GM18909 (cell line): ENCODE data around the gene PEX26.
"Not testable (repeated sequence)": the region's sequence is repeated elsewhere in the genome, so short reads cannot be mapped to it uniquely, and the experiment has no call there.

Source experiments
- ATAC-seq: cut with Tn5 transposase; IDR thresholded peaks from one replicate; pipeline ENCODE4 v1.9.1; 2021; ENCODE audit warnings: mild to moderate bottlenecking; ENCODE audit not compliant: unreplicated experiment, poor library complexity

The PEX26 gene

DNA sequence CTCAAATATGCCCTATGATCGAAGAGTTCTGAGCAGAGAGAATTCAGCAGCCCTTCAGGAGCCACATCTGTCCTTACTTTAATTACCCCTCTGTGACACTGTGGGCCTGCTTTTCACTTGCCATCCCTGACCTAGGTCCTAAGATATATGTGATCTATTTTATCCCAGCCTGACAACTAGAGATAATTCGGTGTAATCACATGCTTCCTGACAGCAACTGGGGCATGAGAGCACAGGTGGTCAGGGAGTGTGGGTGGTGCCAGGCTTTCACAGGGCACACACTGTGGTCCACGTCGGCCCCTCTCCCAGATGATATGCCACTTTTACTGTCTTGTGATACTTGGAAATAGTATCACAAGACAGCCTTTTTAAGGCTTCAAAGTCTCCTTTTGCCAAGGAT, 36.7 kb downstream of the PEX26 start:
- ATAC-seq: no peak

DNA sequence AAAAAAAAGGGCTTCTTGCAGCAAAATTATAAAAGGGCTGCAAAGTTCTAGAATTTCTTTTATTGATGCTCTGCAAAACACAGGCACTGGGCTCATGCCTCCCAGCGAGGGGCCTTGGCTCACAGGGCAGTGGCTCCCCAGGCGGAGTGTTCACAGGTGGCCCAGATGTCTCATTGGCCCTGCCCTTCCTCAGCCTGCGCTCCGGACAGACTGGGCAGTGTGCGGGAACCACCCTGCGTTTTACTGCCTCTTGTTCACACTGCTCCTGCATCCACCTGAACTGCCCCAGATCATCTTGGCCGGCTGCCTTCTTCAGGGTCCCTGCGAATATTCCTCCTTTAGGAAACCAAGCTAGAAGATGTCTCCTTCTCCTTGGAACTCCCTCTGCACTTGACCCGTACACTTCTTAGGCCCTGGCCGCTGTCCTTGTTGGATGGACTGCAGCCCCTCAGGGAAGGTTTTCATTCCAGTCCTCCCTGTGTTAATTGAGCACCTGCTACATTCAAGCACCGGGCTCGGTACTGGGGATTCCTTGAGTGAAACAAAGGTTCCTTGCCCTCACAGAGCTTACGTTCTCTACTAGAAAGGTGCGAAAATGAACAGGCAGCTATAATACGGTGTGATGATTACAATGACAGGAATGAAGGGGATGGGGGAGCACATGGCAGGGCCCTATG, 37.3 kb downstream of the PEX26 start:
- ATAC-seq: no peak

DNA sequence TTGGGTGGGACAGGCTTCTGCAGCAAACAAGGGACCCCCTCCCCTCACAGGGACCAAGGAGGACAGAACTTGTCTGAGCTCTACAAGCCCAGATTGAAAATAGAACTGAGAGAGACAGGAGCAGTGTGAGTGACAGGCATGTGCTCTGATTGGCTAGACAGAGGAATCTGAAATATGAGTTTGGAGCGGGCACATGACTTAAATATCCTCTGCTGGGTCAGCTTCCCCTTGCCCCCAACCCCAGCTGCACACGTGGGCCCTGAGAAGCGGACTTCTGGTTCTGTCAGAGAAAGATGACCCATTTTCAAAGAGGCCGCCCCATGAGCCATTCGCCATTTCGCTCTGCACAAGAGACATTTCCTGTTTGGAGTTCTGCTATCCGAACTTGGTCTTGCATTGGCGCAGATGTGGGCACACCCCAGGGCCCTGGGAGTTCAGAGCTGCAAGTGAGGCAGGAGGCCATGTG, 38.1 kb downstream of the PEX26 start:
- no peak for ATAC-seq

DNA sequence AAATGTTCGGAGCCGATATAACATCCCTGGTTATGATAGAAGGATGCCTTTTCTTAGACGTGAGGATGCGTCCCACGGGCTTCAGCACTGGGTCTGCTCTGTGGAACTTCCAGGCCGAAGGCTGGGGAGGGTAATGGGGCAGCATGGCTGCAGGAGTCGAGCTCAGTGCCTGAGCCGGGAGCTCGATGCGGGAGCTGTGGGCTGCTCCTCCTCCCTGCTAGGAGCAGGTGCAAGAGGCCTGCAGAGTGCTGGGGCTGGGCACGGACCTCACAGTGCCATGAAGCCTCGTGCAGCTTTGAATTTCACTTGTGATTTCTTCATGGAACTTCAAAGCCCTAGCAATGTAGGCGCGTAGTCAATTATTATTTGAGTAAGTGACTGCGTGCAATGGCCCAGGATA, 38.8 kb downstream of the PEX26 start:
- ATAC-seq: no peak

DNA sequence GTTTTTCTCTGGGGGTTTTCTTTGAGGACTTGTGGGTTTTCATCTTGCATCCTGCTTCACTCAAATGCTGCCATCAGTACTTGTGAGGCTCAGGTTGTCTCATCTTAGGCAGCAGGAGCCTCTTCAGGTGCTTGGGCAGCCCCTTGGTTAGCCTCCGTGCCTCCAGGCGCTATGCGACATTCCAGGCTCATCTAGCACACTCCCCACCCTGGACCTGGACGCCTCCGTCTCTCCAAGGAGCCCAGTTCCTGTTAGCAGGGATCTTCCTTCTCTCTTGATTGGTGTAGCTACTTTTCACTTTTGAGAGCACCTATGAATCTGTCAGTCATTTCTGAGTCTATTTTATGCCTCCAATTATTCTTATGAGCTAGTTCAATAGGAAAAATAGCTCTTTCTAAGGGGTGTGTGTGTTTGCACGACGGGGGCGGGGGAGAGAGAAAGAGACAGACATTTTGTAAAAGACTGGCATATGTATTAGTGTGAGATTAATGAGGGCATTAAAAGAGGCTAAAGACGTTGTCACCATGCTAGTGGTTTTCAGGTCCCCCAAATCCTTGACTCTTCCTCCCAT, 40.6 kb downstream of the PEX26 start:
- ATAC-seq: no peak

DNA sequence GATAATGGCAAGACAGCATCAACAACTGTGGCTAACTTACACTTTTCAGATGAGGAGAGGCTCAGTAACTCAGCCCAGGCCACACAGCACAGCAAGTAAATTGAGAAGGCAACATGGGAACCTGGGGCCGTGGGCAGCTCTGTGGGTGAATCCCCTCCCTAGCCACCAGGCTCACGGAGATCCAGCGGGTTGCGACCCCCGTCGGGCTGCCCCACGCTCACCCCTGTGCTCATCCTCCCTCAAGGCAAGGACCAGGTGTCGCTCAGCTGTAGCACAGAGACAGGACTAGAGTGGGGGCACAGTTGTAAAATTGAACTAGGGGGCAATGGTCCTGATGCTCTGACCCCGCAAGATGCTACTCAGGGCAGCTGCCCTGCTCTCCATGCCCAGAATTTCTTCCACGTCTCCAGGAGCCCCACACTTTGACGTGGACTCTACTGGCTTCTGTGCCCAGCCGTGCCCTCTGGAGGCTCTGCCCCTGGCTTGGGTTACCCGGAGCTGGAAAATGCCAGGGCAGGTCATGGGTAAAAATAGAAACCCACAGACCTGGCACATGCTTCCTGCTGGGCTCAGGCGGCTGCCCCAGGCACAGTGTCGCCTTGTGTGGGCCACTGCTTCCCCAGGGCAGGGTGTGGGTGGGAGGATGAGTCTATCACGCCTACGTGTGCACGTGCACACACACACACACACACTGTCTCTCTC, 41.8 kb downstream of the PEX26 start:
- no peak for ATAC-seq

DNA sequence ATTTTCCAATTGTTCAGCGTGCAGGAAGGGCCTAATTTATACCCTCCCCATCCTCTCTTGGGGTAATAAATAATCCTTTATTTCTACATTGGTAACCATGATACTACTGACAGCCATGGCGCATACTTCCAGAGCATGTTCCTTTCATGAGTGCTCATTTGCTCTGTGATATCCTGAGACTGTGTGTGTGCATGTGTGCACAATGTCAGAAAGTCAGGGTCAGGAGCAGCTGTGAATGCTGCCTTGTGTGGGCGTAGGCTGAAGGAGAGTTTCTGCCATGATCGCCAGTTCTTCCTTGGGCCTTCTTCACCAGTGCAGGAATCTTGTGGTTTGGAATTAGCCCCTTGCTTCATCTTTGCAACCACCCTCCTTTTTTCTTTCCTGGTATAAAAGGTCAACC, 43.1 kb downstream of the PEX26 start:
- ATAC-seq: no peak

DNA sequence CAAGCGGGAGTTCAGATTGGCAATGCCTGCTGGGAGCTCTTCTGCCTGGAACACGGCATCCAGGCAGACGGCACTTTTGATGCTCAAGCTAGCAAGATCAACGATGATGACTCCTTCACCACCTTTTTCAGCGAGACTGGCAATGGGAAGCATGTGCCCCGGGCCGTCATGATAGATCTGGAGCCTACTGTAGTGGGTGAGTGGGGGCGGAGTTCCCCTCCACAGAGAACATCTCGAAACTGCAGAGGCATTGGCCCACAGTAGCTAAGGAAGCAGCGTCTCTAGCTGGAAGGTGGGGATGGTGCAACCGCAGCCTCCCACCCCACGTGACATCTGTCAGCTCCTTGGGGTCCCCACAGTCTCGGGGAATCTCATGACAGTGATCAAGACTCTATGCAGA, 43.7 kb downstream of the PEX26 start:
- ATAC-seq: no peak

DNA sequence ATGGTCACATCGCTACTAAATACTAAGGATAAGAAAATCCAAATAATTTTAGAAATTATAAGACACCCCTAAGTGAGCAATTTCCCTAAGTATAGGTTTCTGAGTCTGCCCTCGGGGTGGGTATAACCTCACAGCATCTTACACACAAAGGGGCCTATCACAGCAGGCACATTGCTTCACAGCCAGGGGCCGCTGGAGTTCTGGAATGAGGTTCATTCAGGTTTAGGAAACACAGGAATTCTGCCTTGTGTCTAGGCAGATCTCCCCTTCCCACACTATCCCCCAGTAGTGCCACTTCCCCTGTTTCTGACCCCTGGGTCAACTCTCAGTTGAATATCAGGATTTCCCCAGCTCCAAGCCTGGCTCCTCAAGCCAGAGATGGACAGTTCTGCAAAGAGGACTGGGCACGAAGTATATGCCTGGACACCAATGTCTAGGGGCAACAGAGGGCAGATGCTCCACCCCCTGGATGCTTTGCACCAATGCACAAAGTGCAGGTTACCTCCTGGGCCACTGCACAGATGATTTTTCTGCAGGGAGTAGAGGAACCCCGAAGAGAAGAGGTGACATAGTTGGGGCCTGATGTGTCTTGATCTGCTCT, 44.3 kb downstream of the PEX26 start:
- ATAC-seq: no peak

DNA sequence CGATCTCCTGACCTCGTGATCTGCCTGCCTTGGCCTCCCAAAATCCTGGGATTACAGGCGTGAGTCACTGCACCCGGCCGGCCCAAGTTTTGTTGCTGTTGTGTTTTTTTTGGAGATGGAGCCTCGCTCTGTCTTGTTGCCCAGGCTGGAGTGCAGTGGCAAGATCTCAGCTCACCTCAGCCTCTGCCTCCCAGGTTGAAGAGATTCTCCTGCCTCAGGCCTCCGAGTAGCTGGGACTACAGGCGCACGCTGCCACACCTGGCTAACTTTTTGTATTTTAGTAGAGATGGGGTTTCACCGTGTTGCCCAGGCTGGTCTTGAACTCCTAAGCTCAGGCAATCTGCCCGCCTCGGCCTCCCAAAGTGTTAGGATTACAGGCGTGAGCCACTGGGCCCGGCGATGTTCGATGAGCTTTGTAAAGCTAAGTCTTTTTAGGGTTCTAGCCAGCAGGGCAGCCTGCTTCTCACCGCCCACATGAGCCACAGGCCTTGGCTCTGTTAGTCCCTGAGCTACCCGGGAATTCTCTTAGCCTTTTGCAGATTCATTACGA, 45.8 kb downstream of the PEX26 start:
- ATAC-seq: not testable (repeated sequence)

DNA sequence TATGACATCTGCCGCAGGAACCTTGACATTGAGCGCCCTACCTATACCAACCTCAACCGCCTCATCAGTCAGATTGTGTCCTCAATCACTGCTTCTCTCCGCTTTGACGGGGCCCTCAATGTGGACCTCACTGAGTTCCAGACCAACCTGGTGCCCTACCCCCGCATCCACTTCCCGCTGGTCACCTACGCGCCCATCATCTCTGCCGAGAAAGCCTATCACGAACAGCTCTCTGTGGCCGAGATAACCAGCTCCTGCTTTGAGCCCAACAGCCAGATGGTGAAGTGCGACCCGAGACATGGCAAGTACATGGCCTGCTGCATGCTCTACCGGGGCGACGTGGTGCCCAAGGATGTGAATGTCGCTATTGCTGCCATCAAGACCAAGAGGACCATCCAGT, 48.8 kb downstream of the PEX26 start:
- no peak for ATAC-seq

DNA sequence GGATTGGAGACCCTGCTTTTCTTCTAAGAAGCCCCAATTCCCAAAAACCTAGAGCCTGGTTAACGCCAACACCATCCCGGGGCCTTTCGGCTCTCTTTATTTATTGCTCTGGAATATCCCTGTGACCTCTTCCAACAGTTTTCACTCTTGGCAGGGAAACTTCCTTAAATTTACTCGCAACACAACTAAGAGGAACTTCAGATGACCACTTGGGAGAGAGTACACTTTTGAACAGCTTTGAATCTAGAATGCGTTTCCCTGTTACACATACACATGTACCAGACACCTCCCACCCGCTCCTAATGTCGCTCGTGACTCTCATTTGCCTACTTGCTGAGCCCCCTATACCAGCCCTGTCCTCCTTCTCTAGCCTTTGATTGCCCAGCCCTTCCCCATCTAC, 52.2 kb downstream of the PEX26 start:
- no peak for ATAC-seq

DNA sequence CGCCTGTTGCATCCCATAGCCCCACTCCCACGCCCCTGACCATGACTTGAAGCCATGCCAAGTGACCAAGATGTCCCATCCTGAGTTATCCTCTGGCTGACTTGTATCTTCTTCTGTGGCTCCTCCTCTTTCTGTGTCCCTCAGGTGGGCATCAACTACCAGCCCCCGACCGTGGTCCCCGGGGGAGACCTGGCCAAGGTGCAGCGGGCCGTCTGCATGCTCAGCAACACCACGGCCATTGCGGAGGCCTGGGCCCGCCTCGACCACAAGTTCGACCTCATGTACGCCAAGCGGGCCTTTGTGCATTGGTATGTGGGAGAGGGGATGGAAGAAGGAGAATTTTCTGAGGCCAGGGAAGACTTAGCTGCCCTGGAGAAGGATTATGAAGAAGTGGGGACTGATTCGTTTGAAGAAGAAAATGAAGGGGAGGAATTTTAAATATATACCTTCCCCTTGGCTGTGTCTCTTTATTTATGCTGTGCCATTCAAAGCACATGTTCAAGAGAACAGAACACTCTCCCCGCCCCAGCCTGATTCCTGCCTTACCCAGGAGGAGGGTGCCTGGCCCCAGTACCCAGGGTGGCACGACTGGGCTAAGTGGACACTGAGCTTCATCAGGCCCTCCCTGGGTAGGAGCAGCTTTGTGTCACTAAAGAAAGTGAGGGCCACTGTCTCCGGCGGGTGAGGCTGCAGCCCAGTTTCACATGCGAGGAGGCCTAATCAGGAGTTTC, 53.1 kb downstream of the PEX26 start:
- ATAC-seq: no peak

DNA sequence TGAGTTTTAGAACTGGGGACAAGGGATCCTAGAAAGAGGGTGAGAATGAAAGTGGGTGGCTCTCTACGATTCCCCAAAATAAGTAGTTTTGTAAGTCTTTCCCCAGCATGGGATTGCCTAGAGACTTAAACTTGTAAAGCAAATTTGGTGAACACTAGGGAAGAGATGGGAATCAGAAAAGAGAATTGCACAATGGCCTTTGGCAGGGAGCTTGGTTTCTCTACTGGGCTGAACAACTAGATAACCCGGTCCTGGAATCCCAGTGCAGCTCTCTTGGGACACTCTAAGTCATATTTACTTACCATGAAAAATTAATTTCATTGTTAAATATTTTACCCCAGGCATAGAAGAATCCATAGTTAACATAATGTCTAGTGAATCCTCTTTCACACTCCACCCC, 55.7 kb downstream of the PEX26 start:
- no peak for ATAC-seq

DNA sequence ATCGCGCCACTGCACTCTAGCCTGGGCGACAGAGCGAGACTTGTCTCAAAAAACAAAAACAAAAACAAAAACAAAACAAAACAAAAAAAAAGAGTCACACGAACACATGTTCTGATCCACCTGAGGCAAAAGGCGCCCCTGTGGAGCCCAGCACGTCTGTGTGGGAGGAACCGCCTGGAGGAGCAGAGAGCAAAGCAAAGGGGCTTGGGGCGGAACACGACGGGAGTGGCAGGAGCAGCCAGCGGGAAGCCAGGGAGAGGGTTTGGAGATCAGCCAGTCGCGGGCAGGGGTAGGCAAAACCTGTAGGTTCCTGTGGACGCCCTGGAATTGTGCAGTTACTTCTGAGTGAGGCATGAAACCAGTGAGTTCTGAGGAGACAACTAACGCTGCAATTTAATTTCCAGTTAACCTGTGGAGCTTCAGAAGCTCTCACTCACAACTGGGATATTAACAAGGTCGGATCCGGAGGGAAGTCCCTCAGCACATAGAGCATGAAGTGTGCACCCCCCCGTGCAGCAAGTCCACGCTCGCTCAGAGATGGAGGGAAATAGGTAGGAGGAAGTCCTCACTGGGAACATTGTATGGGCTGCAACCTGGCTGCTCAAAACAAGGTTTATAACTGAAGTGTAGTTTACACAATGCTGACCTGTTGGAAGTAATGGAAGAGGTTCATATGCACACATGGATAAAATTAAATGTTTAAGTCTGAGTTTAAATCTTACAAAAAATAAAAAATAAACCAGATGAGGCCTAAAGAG, 59.0 kb downstream of the PEX26 start:
- no peak for ATAC-seq

DNA sequence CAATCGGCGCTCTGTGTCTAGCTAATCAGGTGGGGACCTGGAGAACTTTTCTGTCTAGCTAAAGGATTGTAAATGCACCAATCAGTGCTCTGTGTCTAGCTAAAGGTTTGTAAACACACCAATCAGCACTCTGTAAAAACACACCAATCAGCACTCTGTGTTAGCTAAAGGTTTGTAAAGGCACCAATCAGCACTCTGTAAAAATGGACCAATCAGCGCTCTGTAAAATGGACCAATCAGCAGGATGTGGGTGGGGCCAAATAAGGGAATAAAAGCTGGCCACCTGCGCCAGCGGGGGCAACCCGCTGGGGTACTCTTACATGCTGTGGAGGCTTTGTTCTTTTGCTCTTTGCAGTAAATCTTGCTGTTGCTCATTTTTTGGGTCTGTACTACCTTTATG, 63.2 kb downstream of the PEX26 start:
- not testable (repeated sequence) for ATAC-seq

DNA sequence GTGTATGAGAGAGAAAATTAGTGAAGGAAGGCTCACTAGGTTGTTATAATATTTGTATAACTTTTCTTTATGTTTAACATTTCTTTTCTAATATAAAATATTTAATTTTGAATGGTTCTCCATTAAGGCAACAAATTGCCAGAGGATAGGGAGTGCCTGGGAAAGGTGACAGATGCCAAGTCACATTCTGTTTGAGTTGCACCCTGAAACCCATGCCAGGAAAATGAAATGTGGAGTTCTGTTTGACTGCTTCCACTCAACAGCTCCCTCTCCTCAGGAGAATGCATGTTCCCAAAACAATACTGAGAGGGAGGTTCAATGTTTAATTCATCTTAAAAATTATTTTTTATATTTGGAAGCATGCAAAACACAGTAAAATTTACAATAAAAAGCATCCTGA, 66.3 kb downstream of the PEX26 start:
- no peak for ATAC-seq

DNA sequence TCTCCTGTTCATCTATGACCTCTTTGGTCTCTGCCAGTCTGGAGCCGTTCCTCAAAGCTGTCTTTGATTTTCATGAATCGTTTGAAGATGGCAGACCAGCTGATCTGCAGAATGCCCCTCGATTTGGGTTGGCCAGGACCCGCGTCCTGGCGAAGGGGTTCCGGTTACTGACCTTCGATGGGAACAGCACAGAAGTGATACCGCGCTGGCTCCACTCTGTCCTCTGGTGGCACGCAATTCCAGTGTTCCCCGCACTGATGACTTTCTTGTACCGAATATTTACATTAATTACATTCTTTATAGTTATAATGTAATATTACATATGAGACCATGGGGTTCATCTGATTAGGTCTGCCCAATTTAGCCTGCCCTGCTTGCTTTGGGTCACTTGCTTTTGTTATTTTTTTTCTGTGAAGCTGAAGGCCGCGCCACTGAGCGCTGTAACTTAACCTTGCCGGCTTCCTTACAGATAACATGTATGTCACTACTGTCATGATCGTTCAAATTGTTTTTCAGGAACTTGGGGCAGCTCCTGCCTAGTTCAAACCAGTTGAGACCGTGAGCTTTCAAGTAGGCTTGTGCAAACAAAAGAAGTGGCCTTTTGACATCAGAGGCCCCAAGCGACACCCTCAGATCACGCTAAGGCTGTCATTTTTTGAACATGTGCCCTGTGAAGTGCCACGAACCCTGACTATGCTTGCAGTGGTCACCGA, 68.0 kb downstream of the PEX26 start:
- no peak for ATAC-seq

DNA sequence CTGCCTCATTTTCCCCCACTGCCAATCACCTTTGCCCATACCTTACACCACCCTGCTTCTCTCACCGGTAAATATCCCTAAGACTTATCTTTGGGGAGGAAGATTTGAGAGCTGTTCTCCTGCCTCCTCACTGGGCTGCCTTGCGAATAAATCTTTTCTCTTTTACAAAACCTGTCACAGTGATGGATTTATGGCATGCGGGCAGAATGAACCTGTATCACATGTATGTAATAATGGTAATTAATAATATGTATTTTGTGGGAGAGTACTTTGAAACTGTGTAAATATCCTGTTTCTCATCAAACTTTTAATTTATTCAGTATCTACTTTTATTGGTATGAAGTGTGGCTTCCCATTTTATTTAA, 68.6 kb downstream of the PEX26 start:
- ATAC-seq: no peak
